Endodermal cell (in vitro differentiated cells): ENCODE measurements around the gene PBX2. TPM values are rescaled to one million over a fixed set of nuclear protein-coding genes. Genes with fewer than 3 reads are reported as not detected.

ENCODE experiments used
- DNase-seq: peaks from one replicate; pipeline ENCODE4 v3.0.0-alpha.2; 2017
- H3K27ac ChIP-seq: 2 replicates; pipeline ENCODE4 v1.5.1; 2013; ENCODE audit warnings: mild to moderate bottlenecking, low read depth, low read length, moderate library complexity
- H3K27me3 ChIP-seq: 2 replicates; pipeline ENCODE4 v1.6.1; 2013; ENCODE audit warnings: mild to moderate bottlenecking, low read length, moderate library complexity; ENCODE audit not compliant: insufficient read depth, control insufficient read depth, poor library complexity, severe bottlenecking
- H3K36me3 ChIP-seq: 2 replicates; pipeline ENCODE4 v1.7.0; 2013; ENCODE audit warnings: mild to moderate bottlenecking, low read length, moderate library complexity; ENCODE audit not compliant: control insufficient read depth, insufficient read depth
- H3K4me1 ChIP-seq: one replicate; pipeline ENCODE4 v1.7.0; 2013; ENCODE audit warnings: low read length; ENCODE audit not compliant: control insufficient read depth, insufficient read depth
- H3K4me3 ChIP-seq: 2 replicates; pipeline ENCODE4 v1.5.1; 2013; ENCODE audit warnings: mild to moderate bottlenecking, low read length, moderate library complexity
- H3K9ac ChIP-seq: 2 replicates; pipeline ENCODE4 v1.6.1; 2013; ENCODE audit warnings: mild to moderate bottlenecking, low read length, moderate library complexity; ENCODE audit not compliant: poor library complexity, severe bottlenecking; ENCODE audit errors: extremely low read depth
- H3K9me3 ChIP-seq: 2 replicates; pipeline ENCODE4 v1.6.1; 2013; ENCODE audit warnings: mild to moderate bottlenecking, low read length, moderate library complexity; ENCODE audit not compliant: control insufficient read depth
- H3K27ac Mint-ChIP-seq: 2 replicates; pipeline ENCODE4 v1.8.0; 2020; ENCODE audit warnings: mixed read lengths
- H3K27me3 Mint-ChIP-seq: 2 replicates; pipeline ENCODE4 v1.8.0; 2021; ENCODE audit warnings: mild to moderate bottlenecking, mixed read lengths; ENCODE audit not compliant: insufficient read depth
- H3K36me3 Mint-ChIP-seq: 2 replicates; pipeline ENCODE4 v1.8.0; 2020; ENCODE audit warnings: low read depth, mixed read lengths
- H3K4me1 Mint-ChIP-seq: 2 replicates; pipeline ENCODE4 v1.8.0; 2020; ENCODE audit warnings: mixed read lengths
- H3K4me3 Mint-ChIP-seq: 2 replicates; pipeline ENCODE4 v1.8.0; 2020; ENCODE audit warnings: mild to moderate bottlenecking, moderate library complexity, mixed read lengths
- H3K9me3 Mint-ChIP-seq: 2 replicates; pipeline ENCODE4 v1.8.0; 2020; ENCODE audit warnings: mild to moderate bottlenecking, mixed read lengths
- WGBS, 2 experiments: methylation state at CpG; one replicate each; pipeline versions ENCODE4 v1.1.5 to v1.1.7; 2013; ENCODE audit warnings: missing lambda C conversion rate in 2 of 2, mixed read lengths in 1 of 2; ENCODE audit not compliant: insufficient coverage in 1 of 2, insufficient read length in 1 of 2; 5-methylcytosine and 5-hydroxymethylcytosine counted together
- total RNA-seq, 2 donors: library from RNA; stranded (reverse); fragmentation: NEBNext Ultra II Directional in 1 of 2; extraction: Animal tissue kit (Norgen Biotek cat#: 25700) in 1 of 2; gene quantifications; 2 replicates in 1 of 2; 3 replicates in 1 of 2; pipeline ENCODE4 v1.2.1, GENCODE V29; 2021
- TF ChIP-seq, protein P1 (sequence below): fragments of 200-600 bp; sonication (generic); conservative IDR thresholded peaks from 2 replicates; pipeline ENCODE4 v1.5.0; 2021; ENCODE audit warnings: antibody characterized with exemption, mild to moderate bottlenecking

Gene PBX2
- total RNA-seq, 2 donors from 2014 or later = 246 to 263 TPM

DNA sequence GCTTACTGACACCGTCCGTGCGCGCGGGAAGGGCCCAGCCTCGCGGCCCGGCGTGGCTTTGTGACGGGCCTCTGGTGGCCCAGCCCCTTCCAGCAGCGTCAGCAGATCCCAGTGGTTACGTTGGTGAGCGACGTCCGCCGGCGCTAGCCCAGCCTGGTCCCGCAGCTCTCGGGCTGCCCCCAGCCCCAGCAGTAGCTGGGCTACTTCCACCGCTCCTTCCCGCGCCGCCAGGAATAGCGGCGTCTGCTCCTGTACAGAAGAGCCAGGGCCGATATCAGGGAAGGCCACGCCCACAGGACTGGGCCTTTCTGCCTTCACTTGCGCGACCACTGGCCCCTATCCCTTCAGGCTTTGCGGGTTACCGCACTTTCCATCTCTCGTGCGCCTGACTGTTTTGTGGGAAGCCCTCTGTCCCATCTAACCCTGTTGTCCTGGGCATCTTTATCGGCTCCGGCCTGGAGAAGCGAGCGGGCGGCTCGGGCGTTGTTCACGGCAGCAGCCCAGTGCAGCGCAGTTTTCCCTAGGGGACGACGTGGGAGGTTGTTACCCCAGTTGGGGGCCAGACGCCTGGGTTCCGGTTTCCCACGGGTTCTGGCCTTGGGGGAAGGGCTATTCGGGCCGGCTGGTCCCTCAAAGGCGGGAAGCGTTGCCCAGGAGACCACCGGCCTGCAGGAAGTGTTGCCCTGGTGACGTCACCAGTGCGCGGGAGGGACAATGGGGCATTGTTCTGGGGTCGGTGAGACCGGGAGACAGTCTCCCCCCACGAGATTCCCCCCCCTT is 6.1 kb upstream of the PBX2 start:
- Histone ChIP-seq H3K36me3 (no peaks in the 10 kb centered on the region), H3K9me3 (no peaks in the 10 kb centered on the region), H3K4me1 (peaks cover 4% of the 10 kb centered on the region), H3K4me3 (peak overlapping the region; percentile 93), H3K9ac (peak overlapping the region; percentile 98), H3K27ac (peak overlapping the region; percentile 100), H3K27me3 (no peaks in the 10 kb centered on the region)
- H3K9me3 Mint-ChIP-seq = no peaks in the 10 kb centered on the region
- 0 to 1% methylated on average over 22 to 57 of the region's 58 CpGs for WGBS, 2 experiments
- peak; percentile 95 for DNase-seq
- TF ChIP-seq, protein P1, sequence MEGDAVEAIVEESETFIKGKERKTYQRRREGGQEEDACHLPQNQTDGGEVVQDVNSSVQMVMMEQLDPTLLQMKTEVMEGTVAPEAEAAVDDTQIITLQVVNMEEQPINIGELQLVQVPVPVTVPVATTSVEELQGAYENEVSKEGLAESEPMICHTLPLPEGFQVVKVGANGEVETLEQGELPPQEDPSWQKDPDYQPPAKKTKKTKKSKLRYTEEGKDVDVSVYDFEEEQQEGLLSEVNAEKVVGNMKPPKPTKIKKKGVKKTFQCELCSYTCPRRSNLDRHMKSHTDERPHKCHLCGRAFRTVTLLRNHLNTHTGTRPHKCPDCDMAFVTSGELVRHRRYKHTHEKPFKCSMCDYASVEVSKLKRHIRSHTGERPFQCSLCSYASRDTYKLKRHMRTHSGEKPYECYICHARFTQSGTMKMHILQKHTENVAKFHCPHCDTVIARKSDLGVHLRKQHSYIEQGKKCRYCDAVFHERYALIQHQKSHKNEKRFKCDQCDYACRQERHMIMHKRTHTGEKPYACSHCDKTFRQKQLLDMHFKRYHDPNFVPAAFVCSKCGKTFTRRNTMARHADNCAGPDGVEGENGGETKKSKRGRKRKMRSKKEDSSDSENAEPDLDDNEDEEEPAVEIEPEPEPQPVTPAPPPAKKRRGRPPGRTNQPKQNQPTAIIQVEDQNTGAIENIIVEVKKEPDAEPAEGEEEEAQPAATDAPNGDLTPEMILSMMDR = no peak
- peak overlapping the region; percentile 87 for H3K4me3 Mint-ChIP-seq
- no peaks in the 10 kb centered on the region for H3K36me3 Mint-ChIP-seq
- H3K27me3 Mint-ChIP-seq = peaks cover 8% of the 10 kb centered on the region
- peaks cover 20% of the 10 kb centered on the region for H3K4me1 Mint-ChIP-seq
- peak overlapping the region; percentile 100 for H3K27ac Mint-ChIP-seq

DNA sequence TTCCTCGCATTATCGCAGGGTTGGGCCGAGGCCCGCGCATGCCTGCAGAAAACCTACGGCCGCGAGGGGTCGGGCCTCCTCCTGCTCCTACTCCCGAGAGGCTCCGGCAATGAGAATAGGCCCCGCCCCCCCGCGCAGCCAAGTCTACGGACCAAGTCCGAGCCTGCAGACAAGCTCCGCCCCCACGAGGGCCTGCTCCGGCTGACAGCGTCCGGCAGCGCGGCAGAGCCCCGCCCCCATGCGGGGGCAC is 5.6 kb upstream of the PBX2 start:
- Histone ChIP-seq H3K4me3 (peak overlapping the region; percentile 93), H3K4me1 (peaks cover 8% of the 10 kb centered on the region), H3K27ac (peak overlapping the region; percentile 100), H3K9me3 (no peaks in the 10 kb centered on the region), H3K9ac (peak overlapping the region; percentile 57), H3K36me3 (no peaks in the 10 kb centered on the region), H3K27me3 (no peaks in the 10 kb centered on the region)
- Mint-ChIP-seq H3K36me3 (no peaks in the 10 kb centered on the region), H3K4me3 (peak overlapping the region; percentile 87), H3K27ac (peak overlapping the region; percentile 98), H3K27me3 (peaks cover 6% of the 10 kb centered on the region), H3K9me3 (no peaks in the 10 kb centered on the region), H3K4me1 (peaks cover 22% of the 10 kb centered on the region)
- TF ChIP-seq, protein P1 = peak; percentile 45
- DNase-seq = peak; percentile 100
- 0% methylated on average over 10 to 25 of the region's 25 CpGs for WGBS, 2 experiments

DNA sequence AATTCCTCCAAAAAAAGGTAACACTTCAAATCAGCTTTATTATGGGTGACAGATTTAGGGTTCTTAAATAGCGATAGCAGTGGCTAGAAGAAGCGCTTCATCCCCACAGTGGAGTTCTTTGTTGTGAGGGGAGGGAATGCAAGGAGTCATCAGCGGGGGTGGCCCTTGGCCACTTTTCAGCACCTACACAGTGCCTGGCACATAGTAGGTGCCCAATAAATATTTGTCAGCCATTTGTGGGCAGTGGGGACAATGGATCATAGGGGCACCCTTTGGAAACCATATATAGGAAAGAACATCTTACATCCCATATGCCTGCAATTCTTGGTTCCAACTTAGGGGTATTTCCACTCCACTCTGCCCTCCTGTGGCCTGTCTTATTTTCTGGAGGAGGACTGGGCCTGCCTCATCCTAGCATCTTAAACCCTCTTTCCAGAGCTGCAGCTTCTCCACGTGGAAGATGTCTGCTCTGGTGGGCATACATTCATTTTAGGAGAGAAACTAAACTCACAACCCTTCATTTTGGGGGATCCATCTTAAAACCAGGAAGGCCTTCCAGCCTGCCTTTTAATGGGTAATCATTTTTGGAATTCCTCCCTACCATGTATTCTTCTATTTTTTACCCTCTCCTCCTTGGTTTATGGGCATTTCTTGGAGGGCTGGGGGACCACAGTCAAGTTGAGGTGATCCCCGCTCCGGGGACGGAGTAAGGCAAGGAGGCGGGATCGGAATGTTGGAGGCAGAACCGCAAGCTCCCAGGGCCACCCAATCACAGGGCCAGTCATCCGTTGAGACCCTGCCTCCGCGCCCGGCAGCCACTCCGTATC is 5.0 kb upstream of the PBX2 start:
- Histone ChIP-seq H3K9ac (peak overlapping the region; percentile 57), H3K4me3 (peak overlapping the region; percentile 85), H3K27ac (peak overlapping the region; percentile 92), H3K36me3 (no peaks in the 10 kb centered on the region), H3K4me1 (peaks cover 8% of the 10 kb centered on the region), H3K9me3 (no peaks in the 10 kb centered on the region), H3K27me3 (no peaks in the 10 kb centered on the region)
- 17% methylated on average over 11 to 15 of the region's 15 CpGs for WGBS, 2 experiments
- H3K9me3 Mint-ChIP-seq = no peaks in the 10 kb centered on the region
- H3K36me3 Mint-ChIP-seq = no peaks in the 10 kb centered on the region
- H3K27ac Mint-ChIP-seq = peak overlapping the region; percentile 98
- peak; percentile 71 for DNase-seq
- H3K4me1 Mint-ChIP-seq = peaks cover 25% of the 10 kb centered on the region
- TF ChIP-seq, protein P1 = peak; percentile 70
- H3K4me3 Mint-ChIP-seq = peak overlapping the region; percentile 87
- H3K27me3 Mint-ChIP-seq = peaks cover 3% of the 10 kb centered on the region
